ENCODE measurements around the gene GATAD2A.

GATAD2A gene

DNA sequence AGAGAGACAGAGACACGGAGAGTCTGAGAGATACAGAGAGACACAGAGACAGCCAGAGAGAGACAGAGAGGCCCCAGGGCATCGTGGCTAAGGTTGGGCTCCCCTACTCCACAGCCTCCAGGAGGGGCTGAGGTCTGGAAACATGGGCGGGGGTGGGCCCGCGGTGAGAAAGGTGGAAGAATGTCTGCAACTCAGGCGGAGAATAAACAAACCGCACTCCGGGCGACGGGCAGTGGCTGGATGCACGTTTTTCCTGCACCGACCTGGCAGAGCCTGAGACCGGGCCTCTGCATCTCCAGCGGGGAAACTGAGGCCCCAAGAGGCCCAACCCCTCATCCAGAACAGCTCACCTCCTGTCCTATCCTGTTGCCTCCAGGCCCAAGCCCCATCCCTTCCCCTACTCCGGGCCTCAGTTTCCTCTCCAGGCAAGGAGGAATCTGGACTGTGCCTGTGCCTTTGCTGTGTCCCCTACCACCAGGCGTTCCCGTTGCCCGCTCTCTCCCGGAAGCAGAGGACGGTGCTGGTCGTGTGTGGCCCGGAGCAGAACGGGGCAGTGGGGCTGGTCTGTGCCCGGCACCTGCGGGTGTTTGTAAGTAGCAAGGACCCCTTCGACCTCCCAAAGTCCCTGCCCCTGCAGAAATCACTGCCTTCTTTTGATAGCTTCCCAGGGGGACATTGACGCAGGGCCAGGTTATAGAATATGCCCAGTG lies 129.2 kb downstream of the GATAD2A start:
- no peak for DNase-seq

DNA sequence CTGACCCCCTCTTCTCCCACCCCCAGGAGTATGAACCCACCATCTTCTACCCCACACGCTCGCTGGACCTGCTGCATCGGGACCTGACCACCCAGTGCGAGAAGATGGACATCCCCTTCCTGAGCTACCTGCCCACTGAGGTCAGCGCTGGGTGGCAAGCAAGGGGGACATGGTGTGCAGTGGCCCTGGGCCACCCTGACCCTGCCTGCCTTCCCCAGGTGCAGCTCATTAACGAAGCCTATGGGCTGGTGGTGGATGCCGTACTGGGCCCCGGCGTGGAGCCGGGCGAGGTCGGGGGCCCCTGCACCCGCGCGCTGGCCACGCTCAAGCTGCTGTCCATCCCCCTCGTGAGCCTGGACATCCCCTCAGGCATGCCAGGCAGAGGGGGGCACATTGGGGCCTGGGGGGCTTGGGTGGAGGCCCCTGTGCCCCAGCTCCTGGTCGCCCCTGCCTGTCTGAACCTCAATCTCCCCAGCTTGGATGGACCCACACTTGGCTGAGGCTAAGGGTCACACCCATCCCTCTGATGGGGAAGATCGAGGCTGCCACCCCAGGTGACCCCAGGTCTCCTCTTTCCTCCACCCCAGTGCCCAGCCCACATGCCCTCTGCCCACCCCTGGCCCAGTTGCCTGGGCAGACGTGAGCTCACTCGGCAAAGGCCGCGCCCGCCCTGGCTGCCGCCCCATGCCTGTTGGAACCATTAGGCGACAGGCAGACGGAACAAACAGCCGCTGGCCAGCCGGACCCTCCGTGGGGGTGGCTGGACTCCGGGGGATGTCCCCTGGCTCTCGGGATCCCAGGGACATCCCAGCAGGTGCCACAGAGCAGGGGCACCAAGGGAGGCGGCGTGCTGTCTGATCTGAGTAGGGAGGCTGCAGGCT lies 130.1 kb downstream of the GATAD2A start:
- DNase-seq: no peak

DNA sequence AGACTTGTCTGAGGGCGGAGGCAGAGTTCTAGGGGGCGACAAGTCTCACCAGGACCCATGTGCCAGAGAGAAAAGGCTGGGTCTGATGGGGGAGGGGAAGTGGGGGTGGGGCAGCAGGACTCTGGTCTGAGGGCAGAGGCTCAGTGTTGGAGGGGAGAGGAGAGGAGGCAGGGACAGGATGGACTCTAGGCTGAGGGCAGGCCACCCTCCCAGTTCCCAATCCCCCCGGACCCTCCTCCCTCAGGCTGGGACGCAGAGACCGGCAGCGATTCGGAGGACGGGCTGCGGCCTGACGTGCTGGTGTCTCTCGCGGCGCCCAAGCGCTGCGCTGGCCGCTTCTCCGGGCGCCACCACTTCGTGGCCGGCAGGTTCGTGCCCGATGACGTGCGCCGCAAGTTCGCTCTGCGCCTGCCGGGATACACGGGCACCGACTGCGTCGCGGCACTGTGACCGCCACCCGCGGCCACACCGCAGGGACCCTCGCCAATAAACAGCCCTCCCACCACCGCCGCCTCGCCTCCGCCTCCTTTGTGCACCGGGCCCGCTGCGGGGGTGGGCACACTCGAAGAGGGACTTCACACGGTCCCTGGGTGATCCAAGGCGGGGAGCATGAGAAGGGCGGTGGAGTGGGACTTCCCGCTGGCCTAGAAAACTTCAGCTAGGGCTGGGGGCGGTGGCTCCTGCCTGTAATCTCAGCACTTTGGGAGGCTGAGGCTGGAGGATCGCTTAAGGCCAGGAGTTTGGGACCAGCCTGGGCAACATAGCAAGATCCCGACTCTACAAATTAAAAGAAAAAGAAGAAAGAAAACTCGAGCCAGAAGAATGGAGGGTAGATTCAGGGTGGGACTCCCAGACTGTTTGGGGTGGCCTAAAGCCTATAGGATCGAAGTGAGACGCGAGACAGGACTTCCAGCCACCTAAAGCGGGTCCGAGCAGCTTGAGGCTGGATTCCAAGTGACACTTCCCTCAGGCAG lies 131.9 kb downstream of the GATAD2A start:
- peak in 1 of 2 experiments; percentile 20 for DNase-seq

DNA sequence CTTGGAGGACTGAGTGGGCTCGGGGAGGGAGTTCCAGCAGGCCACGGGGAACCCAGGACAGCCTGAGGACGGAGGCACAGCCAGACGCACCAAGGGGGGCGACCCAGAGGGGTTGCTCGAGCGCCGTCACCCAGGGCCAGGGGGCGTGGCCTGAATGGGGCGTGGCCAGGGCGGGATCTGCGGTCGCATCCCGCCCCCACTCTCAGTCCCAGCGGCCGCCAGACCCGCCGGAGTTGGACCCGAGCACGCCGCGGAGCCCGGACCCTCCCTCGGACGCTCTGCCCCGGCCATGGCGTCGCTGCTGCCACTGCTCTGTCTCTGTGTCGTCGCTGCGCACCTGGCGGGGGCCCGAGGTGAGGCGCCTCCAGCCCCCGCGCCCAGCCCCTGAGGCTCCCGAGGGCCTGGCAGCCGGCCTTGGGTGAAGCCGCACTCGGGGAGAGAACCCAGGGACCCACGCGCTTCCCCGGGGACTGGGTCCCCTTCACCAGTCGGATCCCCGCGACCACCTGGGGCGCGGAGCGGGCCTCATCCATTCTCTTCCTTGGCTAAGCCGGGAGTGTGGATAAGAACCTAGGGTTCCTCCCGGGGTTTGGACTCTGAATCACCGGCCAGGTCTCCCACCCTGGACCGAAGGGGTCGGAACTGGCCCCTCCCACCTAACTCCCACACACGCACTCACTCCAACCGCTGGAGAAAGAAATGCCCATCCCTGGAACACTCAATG lies 132.7 kb downstream of the GATAD2A start, which contains the start of gene CILP2:
Gene CILP2 (plus strand): TSS at position 205 of the 724 bp plus-strand sequence. CDS start 85 bp downstream, at position 290.
- peak in 1 of 2 experiments; percentile 40 for DNase-seq

DNA sequence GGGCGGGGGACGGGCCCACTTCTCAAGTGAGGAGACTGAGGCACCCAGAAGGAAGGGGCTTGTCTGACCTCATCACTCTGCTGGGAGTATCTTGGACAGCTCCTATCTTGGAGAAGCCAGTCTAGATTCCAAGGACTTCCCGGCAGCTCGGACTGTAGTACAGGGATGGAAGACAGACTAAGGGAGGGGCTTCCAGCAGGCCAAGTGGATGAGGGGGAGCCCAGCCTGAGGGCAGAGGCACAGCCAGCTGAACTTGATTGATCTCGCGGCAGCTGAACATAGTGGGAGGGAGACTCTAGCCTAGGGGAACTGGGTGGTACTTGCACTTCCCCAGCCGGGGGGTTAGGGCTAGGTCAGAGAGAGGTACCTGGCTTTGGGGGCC lies 133.3 kb downstream of the GATAD2A start:
- no peak for DNase-seq

DNA sequence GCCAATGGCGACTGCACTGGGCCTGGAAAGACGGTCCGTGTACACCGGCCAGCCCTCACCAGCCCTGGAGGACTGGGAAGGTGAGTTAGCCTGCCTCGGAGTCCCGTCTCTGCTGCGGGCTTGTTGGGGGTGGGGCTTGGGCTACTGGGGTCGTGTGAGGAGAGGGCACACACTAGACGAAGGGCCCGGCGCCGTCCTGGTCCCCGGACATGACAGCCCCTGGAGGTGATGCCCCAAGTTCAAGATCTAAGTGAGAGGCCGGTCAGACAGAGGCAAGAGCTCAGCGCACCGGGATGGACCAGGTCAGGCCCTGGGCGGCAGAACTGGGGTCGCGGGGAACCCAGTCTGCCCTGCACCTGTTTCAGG lies 134.2 kb downstream of the GATAD2A start:
- no peak for DNase-seq

DNA sequence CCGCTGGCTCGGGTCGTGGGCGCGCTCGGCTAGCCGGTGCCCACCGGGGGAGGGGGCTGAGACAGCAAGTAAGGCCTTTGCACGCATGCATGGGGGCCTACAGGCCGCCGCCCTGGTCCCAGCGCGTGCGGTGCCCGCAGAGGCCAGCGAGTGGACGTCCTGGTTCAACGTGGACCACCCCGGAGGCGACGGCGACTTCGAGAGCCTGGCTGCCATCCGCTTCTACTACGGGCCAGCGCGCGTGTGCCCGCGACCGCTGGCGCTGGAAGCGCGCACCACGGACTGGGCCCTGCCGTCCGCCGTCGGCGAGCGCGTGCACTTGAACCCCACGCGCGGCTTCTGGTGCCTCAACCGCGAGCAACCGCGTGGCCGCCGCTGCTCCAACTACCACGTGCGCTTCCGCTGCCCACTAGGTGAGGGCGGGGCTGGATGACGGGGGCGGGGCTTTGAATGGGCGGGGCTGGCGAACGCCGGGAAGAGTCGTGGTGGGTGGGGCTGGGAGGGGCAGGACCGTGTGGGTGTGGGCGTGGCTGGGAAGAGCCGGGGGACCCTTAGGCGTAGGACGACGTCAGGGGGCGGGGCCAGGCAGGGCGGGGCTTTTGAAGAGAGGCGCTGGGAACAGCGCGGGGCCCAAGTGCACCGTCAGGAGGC lies 134.7 kb downstream of the GATAD2A start:
- DNase-seq: peak; percentile 24 to 37

DNA sequence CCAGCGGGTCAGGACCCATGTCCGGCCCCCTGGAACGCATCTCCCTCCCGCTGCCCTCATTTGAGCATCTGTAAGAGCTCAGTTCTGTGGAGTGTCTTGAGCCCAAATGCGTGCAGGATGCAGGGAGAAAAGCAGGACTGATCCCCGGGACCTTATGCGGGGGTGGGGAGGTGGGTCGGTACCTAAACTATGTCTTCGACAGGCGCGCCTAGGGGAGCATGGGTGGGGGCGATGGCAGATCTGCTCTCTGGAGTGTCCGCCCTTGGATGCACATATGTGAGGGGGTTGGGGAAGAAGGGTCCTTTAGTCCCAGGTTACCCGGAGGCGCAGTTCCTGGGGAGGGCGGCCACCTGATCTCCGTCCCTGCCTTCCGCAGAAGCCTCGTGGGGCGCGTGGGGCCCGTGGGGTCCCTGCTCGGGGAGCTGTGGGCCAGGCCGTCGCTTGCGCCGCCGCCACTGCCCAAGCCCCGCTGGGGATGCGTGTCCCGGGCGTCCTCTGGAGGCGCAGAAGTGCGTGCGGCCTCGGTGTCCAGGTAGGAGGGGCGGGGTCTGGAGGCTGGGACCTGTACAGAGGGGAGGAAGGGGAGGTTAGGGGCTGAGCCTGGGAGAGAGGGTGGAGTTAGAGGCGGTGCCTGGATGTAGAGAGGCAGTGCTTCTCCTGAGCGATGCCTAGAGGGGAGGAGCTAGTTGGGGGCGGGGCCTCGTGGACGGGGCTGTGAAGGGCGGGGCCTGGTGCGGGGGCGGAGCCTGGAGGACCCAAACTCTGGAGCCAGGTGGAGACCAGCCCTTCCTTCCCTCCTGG lies 135.4 kb downstream of the GATAD2A start:
- peak; percentile 71 to 76 for DNase-seq

DNA sequence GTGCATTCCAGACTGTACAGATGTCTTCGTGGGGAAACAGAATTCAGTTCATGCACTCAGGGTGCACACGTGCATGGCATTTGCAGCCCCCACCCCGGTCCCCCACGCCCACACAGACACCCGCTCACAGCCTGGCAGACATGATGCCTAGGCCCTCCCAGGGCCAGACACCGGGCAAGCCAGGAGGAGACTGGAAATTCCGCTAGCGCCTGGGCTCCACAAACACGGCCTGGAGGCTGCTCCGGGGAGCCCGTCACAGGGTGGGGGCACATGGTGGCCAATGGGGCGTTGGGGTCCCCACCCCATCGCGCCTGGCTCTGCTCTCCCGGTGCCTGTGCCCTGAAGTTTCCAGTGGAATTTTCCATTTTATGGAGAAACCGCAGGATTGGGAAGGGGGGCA lies 136.1 kb downstream of the GATAD2A start:
- no peak for DNase-seq

DNA sequence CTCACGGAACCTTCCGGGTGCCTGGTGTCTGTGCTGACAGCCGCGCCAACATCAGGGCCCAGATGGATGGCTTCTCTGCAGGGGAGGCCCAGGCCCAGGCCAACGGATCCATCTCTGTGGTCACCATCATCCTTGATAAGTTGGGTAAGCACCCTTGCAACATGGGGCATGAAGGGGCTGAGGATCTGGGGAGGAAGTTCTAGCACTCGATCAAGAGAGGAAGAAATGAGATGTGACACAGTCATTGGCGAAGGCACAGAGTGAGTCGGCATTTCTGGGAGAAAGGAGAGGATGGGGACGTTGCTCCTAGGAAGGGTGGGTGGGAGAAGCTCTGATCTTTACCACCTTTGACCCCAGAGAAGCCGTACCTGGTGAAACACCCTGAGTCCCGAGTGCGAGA lies 137.0 kb downstream of the GATAD2A start:
- no peak for DNase-seq

DNA sequence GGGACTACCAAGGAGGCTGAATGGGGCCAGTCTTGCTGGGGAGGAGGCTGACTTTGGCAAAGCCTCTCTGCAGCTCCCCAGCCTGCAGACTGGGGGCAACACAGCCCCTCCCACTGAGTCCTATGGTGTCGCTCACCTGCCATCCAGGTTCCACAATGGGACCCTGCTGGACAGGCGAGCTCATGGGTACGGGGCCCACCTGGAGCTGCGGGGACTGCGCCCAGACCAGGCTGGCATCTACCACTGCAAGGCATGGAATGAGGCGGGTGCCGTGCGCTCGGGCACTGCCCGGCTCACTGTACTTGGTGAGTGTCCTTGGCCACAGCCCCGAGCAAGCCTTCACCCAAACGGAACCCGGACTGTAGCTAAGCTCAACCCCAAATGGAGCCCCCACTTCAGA lies 137.6 kb downstream of the GATAD2A start:
- DNase-seq: no peak

DNA sequence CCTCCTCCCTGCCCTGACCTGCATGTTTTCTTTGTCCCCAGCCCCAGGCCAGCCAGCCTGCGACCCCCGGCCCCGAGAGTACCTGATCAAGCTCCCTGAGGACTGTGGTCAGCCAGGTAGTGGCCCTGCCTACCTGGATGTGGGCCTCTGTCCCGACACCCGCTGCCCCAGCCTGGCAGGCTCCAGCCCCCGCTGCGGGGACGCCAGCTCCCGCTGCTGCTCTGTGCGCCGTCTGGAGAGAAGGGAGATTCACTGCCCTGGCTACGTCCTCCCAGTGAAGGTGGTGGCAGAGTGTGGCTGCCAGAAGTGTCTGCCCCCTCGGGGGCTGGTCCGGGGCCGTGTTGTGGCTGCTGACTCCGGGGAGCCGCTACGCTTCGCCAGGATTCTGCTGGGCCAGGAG lies 138.2 kb downstream of the GATAD2A start:
- no peak for DNase-seq

DNA sequence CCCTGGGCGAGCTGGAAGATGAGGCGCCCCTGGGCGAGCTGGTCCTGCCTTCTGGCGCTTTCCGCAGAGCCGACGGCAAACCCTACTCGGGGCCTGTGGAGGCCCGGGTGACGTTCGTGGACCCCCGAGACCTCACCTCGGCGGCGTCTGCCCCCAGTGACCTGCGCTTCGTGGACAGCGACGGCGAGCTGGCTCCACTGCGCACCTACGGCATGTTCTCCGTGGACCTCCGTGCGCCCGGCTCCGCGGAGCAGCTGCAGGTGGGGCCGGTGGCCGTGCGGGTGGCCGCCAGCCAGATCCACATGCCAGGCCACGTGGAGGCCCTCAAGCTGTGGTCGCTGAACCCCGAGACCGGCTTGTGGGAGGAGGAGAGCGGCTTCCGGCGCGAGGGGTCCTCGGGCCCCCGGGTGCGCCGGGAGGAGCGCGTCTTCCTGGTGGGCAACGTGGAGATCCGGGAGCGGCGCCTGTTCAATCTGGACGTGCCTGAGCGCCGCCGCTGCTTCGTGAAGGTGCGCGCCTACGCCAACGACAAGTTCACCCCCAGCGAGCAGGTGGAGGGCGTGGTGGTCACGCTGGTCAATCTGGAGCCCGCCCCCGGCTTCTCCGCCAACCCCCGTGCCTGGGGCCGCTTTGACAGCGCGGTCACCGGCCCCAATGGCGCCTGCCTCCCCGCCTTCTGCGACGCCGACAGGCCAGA lies 138.9 kb downstream of the GATAD2A start:
- DNase-seq: no peak

DNA sequence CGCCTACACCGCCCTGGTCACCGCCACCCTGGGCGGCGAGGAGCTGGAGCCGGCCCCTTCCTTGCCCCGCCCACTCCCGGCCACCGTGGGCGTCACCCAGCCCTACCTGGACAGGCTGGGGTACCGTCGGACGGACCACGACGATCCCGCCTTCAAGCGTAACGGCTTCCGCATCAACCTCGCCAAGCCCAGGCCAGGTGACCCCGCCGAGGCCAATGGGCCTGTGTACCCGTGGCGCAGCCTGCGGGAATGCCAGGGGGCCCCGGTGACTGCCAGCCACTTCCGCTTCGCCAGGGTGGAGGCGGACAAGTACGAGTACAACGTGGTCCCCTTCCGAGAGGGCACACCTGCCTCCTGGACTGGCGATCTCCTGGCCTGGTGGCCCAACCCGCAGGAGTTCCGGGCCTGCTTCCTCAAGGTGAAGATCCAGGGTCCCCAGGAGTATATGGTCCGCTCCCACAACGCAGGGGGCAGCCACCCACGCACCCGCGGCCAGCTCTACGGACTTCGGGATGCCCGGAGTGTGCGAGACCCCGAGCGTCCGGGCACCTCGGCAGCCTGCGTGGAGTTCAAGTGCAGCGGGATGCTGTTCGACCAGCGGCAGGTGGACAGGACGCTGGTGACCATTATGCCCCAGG lies 139.6 kb downstream of the GATAD2A start:
- DNase-seq: no peak

DNA sequence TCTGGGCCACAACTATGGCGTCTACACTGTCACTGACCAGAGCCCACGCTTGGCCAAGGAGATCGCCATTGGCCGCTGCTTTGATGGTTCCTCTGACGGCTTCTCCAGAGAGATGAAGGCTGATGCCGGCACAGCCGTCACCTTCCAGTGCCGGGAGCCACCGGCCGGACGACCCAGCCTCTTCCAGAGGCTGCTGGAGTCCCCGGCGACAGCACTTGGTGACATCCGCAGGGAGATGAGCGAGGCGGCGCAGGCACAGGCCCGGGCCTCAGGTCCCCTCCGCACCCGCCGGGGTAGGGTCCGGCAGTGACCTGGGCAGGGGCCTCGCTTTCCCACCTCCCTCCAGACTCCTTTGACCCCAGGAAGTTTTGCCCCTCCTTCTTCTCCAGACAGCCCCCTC lies 140.2 kb downstream of the GATAD2A start:
- DNase-seq: no peak

DNA sequence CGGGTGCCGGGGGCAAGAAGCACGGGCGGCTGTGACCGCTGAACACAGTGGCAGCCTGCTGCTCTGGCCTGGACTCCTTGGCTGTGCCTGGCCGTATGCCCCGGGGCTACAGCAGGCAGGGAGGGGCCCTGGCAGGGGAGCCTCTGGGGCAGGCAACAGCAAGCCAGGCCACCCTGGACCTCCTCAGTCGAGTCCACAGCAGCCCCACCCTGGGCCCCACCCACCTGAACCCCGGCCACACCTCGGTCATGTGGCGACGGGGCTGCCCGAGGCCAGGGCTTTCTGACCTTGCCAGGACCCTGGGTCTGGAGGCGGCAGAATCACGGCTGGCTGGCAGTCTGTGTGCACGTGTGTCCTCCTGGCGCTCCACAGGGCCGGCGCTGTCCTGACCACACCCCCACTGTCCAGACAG lies 141.3 kb downstream of the GATAD2A start:
- no peak for DNase-seq

DNA sequence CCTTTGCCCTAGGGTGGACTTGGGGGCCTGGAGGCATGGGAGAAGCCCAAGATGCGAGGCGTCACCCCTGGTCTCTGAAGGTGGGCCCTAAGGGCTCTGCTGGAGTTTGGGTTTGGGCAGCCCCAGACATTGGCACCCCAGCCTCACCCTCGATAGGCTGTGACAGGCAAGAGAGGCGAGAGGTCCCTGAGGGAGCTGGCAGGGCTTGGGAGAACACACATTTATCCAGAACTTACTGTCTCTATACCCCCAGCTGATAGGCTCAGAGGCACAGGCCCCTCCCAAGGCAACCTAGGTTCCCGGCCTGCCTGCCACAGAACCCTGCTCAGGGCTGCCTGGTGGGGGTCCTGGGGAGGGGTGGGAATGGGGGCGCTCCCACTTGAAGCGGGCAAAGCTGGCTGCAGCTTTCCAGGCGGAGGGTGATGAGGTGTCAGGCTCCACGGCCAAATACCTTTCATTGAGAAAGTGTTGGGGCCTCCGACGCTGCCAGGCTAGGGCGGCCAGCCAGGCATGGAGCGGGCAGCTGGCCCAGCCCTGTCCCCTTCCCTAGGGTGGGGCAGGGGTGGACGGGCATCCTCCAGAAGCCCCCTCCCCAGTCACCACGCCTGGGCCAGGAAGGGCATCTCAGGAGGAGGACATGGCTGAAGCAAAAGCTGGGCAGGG lies 142.3 kb downstream of the GATAD2A start:
- no peak for DNase-seq

DNA sequence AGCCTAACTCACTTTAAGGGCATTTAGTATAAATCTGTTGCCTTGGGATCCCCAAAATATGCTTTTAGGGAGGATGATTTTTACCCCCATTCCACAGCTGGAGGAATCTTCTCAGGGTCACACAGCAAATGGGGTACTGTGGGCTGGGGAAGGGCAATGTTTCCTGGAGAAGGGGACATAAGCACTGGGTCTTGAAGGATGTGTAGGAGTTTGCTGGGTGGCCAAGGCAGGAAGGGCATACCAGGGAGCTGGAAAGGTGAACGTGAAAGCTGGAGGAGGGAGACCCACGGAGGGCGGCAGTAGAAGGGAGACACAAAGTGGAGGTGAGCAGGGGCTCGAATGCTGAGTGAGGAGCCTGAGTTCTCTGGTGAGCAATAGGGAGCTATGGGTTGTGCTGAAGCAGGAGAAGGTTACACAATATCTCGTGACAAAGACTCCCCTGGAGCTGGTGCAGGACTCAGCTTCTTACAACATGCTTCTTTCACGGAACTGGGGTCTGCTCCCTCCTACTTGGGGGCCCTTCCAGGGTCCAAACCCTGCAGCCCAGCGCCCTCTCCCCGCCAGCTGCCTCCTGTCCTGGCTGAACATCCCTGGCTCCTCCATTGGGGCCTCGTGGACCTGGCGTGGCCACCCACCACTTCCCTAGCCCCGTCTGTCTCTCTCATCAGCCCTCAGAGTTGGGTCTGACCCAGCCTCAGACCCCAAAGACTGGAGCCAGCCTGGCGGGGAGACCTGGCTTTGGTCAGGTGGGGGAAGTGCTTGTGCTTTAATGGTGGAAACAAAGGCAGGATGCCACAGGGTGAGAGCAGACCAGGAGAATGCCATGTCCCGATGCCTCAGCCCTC lies 143.7 kb downstream of the GATAD2A start:
- no peak for DNase-seq

Data from NCI-H1930 (cell line).